ENCODE measurements around the gene PIK3CB.

DNA sequence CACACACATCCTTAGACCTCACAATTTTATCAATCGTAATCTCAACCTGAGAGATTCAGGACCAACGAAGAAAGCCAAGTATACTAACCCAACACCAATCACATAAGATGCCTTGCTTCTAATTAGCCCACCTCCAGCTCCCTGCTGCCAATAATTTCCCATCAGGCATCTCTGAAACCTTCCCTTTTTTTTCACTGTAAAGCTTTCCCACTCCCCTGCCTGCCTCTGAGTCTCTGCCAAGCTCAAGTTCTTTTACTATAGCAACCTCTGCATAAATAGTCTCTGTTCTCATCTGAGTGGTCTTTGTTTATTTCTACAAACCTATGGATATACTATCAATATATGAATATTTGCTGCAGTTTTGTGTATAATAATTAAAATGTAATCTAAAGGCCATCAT, 86.5 kb downstream of the PIK3CB start:
- TF ChIP-seq CTCF (IDR thresholded peaks at IDR 0.05; ENCODE audit: poor library complexity, severe bottlenecking), result no peak
- TF ChIP-seq RAD21 (conservative IDR thresholded peaks at IDR 0.05), result no peak
- TF ChIP-seq EZH2 (IDR thresholded peaks at IDR 0.05; ENCODE audit: borderline replicate concordance, insufficient read depth, low read length, poor library complexity, severe bottlenecking), result no peak
- TF ChIP-seq MXI1 (conservative IDR thresholded peaks at IDR 0.05; ENCODE audit: poor library complexity, severe bottlenecking), result no peak
- no peak for TF ChIP-seq REST (IDR thresholded peaks at IDR 0.05; ENCODE audit: borderline replicate concordance)
- no peak for TF ChIP-seq POLR2AphosphoS5 (IDR thresholded peaks at IDR 0.05)
- no peak for TF ChIP-seq SMC3 (conservative IDR thresholded peaks at IDR 0.05; ENCODE audit: poor library complexity)
- no peak for TF ChIP-seq TAF1 (IDR thresholded peaks at IDR 0.05; ENCODE audit: low read depth)
- no peak for TF ChIP-seq EP300 (conservative IDR thresholded peaks at IDR 0.05; ENCODE audit: poor library complexity, severe bottlenecking)
